ACC112 (cell line): ENCODE results near the gene PRUNE2.

Experiments
- H2AFZ ChIP-seq: fragments of 200-600 bp; sonication (generic); one replicate; pipeline ENCODE4 v1.6.0; 2017; ENCODE audit warnings: antibody characterized with exemption, low read length; ENCODE audit not compliant: unreplicated experiment
- H3K27ac ChIP-seq: fragments of 200-600 bp; sonication (generic); 2 replicates; pipeline ENCODE4 v1.5.1; 2014; ENCODE audit warnings: low read depth, mild to moderate bottlenecking, antibody characterized with exemption, low read length, moderate library complexity
- H3K27me3 ChIP-seq: fragments of 200-600 bp; sonication (generic); 2 replicates; pipeline ENCODE4 v1.6.1; 2014; ENCODE audit warnings: mild to moderate bottlenecking, antibody characterized with exemption, low read length, moderate library complexity, mixed read lengths; ENCODE audit not compliant: insufficient read depth
- H3K36me3 ChIP-seq: fragments of 200-600 bp; sonication (generic); 2 replicates; pipeline ENCODE4 v1.6.1; 2016; ENCODE audit warnings: mild to moderate bottlenecking, antibody characterized with exemption, low read length, moderate library complexity, mixed read lengths; ENCODE audit not compliant: insufficient read depth
- H3K4me1 ChIP-seq: fragments of 200-600 bp; sonication (generic); one replicate; pipeline ENCODE4 v1.6.1; 2016; ENCODE audit warnings: low read length, mixed read lengths; ENCODE audit not compliant: insufficient read depth, unreplicated experiment, control insufficient read depth
- H3K4me3 ChIP-seq: fragments of 200-600 bp; sonication (generic); 2 replicates; pipeline ENCODE4 v1.5.1; 2014; ENCODE audit warnings: mild to moderate bottlenecking, low read depth, low read length
- H3K79me2 ChIP-seq: fragments of 200-600 bp; sonication (generic); one replicate; pipeline ENCODE4 v1.6.0; 2016; ENCODE audit warnings: low read length; ENCODE audit not compliant: control insufficient read depth, unreplicated experiment, insufficient read depth

PRUNE2 gene

DNA sequence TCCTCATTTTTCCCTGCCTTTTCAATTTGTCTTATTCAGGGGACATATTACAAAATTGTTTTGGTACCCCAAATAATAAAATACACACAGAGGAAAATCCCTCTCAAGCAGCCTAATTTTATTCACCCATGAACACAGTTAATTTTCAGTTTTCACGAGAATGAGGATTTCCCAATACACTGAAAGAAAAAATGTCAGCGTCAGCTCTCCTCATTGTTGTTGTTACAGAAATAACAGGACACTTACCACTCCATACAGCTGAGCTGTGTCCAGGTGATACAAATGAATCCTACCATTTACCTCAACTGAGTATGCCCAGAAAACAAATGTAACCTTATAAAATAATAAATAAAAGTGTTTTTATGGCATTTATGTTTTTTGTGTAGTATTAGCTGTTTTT lies 286.3 kb downstream of the PRUNE2 start:
- H3K27me3 ChIP-seq, result no peaks in the 10 kb centered on the region
- H3K4me3 ChIP-seq, result no peak overlapping the region
- no peak overlapping the region for H2AFZ ChIP-seq
- no peaks in the 10 kb centered on the region for H3K4me1 ChIP-seq
- no peak overlapping the region for H3K27ac ChIP-seq
- no peaks in the 10 kb centered on the region for H3K79me2 ChIP-seq
- 0 out of 2 replicates have a peak, but pooled peaks cover 6% of the 10 kb centered on the region for H3K36me3 ChIP-seq

DNA sequence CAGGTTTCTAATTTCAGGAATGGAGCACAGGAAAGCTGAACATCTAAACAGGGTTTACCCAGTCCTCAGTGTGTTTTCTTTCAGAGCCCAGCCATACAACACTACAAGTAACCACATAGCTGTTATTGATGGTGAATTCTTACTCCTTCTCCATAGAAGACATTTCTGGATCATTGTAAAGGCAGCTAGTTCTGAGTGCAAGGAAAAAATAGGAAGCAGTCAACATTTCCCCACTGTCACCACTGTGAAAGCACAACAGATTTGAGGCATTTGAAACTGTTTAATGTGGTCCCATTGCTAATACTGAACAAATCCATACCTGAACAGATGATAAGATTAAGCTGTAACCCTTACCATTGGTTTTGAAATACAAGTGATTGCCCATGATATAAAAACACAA lies 286.7 kb downstream of the PRUNE2 start:
- no peaks in the 10 kb centered on the region for H3K27me3 ChIP-seq
- H3K4me1 ChIP-seq, result no peaks in the 10 kb centered on the region

DNA sequence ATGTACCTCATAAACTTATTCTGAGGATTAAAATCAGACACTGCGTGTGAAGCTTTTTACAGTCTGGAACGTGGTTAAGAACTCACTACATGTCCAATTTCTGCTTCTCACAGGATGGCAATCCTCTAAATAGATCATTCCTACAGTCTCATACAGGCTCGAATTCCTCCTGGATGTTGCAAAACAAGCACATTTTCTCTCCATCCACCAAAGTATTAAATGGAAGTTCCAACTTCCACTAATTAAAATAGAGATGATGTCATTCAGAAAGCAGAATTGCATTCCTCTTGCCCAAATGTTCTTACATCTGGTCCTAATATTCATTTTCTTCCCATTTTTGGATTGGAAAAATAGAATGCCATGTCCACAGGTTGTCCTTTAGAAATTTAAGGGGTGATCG lies 287.2 kb downstream of the PRUNE2 start:
- no peak overlapping the region for H3K27ac ChIP-seq
- no peak overlapping the region for H2AFZ ChIP-seq
- no peaks in the 10 kb centered on the region for H3K4me1 ChIP-seq
- H3K27me3 ChIP-seq, result no peaks in the 10 kb centered on the region
- no peaks in the 10 kb centered on the region for H3K36me3 ChIP-seq
- no peaks in the 10 kb centered on the region for H3K79me2 ChIP-seq
- no peak overlapping the region for H3K4me3 ChIP-seq

More for the DNA sequence above, 286.7 kb downstream of the PRUNE2 start:
- H2AFZ ChIP-seq, result no peak overlapping the region
- H3K4me3 ChIP-seq, result no peak overlapping the region
- H3K79me2 ChIP-seq, result no peaks in the 10 kb centered on the region
- no peak overlapping the region for H3K27ac ChIP-seq
- H3K36me3 ChIP-seq, result 0 out of 2 replicates have a peak, but pooled peaks cover 2% of the 10 kb centered on the region

DNA sequence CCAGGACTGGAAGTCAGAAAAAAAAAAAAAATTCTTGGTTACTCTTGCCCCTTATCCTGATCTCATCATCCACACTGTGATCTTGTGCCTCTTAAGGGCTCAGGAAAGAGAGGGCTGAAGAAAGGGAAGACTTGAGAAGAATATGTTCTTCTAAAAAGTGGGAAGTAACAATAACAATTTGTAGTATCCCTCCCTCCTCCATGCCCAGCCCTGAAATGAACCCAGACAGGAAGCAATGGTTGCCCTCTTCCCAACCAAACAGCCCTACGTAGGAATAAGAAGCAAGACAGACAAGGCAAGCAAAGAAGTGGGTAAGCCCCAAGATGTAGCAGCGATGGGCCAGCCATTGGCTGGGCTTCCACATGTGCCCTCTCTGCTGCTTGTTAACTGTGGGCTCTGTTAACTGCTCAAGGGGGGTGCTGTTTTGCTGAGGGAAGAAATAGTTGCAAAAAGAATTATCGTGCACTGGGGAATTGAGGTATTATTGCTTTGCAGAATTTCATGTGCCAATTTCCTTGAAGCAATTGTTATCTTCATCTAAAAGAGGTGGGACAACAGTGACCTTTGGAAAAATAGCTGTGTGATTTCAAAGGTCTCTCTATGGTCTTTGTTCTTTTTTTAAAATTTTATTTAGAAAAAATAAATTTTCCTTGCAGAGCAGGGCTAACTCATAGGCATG lies 288.3 kb downstream of the PRUNE2 start:
- Histone ChIP-seq H3K27me3 (no peaks in the 10 kb centered on the region), H3K79me2 (no peaks in the 10 kb centered on the region), H3K4me3 (no peak overlapping the region), H3K27ac (no peak overlapping the region), H3K4me1 (no peaks in the 10 kb centered on the region), H3K36me3 (no peaks in the 10 kb centered on the region), H2AFZ (no peak overlapping the region)

DNA sequence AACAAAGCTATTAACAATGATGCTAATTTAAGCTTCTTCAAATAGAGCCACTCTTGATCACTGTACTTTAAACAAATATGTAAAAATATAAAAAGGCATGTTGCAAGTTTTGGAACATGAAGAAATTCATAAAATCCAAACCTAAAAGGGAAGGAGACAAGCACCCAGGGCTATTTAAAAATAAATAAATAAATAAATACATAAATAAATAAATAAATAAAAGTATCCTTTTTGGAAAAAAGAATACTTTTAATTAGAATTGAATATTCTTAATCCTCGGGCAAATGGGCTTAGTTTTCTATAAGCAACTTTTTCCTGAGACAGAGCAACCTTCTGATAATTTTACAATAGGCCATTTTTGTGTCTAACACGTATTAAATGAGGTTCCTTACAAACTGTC lies 289.1 kb downstream of the PRUNE2 start:
- no peaks in the 10 kb centered on the region for H3K36me3 ChIP-seq
- no peaks in the 10 kb centered on the region for H3K27me3 ChIP-seq
- no peaks in the 10 kb centered on the region for H3K79me2 ChIP-seq
- H2AFZ ChIP-seq, result no peak overlapping the region
- H3K4me3 ChIP-seq, result no peak overlapping the region
- no peak overlapping the region for H3K27ac ChIP-seq
- no peaks in the 10 kb centered on the region for H3K4me1 ChIP-seq

DNA sequence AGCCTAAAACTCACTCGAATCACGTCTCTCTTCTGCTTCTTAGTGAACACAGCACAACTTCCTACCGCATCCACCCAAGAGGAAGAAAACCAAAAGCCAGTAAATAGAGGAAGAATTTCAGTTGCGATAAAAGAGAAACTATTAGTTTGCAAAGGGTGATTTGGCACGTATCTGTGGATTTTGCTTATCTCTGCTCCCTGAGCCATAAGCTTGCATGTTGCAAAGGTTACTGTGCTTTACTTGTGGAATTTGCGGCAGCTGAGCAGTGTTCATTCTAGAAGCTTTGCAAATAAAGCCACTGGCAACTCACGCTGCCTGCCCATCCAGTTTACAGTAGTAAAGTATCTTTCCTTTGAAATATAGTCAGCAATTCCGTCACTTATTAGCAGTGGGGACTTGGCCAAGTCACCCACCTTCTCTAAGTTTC lies 290.7 kb downstream of the PRUNE2 start:
- Histone ChIP-seq H3K27me3 (no peaks in the 10 kb centered on the region), H3K79me2 (no peaks in the 10 kb centered on the region), H3K27ac (no peak overlapping the region), H2AFZ (no peak overlapping the region), H3K36me3 (no peaks in the 10 kb centered on the region), H3K4me1 (peaks cover 2% of the 10 kb centered on the region), H3K4me3 (no peak overlapping the region)

DNA sequence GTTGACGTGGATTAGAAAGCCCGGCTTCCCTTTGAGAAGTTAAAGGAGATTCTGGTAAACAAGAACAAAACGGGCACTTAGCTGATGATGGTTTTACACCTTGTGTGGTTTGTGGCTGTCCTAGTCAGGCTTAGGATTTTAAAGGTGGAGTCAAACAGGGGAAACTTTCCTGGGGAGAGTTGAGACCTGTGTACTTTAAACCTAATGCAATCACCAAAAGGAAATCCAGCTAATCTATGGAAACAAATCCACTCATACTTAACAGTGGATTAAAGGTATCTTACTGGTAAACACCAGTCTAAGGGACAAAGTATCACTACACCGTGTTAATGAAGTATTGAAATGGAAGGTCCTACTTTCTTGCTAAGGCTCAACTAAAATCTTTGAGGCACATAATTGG lies 291.9 kb downstream of the PRUNE2 start:
- Histone ChIP-seq H3K36me3 (no peaks in the 10 kb centered on the region), H2AFZ (no peak overlapping the region), H3K79me2 (no peaks in the 10 kb centered on the region), H3K27ac (no peak overlapping the region), H3K27me3 (no peaks in the 10 kb centered on the region), H3K4me1 (peaks cover 3% of the 10 kb centered on the region), H3K4me3 (no peak overlapping the region)

DNA sequence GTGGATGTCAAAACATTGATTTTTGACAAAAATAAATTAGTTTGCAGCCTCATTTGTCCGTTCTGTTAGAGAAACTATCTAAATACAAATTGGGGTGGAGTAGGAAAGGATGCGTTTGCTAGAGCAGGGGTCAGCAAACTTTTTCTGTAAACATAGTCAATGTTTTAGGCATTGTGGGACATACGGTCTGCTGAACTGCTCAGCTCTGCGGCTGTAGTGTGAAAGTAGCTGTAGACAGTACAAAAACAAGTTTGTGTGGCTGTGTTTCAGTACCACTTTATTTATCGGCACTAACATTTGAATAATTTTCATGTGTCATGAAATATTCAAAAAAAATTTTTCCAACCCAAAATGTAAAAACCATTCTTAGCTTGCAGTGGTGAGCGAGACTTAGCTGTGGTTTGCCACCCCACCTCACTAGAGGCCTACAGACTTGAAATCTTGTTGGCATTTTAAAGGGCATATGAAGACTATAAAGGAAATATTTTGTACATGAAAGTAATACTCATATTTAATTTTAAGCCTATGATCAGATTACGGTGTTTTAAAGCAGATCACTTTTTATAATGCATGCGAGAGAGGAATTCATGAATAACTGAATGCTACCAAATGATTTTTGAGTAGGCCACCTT lies 292.6 kb downstream of the PRUNE2 start:
- H3K79me2 ChIP-seq, result no peaks in the 10 kb centered on the region
- H3K36me3 ChIP-seq, result no peaks in the 10 kb centered on the region
- H3K4me1 ChIP-seq, result peaks cover 3% of the 10 kb centered on the region
- no peak overlapping the region for H3K4me3 ChIP-seq
- no peak overlapping the region for H2AFZ ChIP-seq
- H3K27me3 ChIP-seq, result no peaks in the 10 kb centered on the region
- no peak overlapping the region for H3K27ac ChIP-seq

DNA sequence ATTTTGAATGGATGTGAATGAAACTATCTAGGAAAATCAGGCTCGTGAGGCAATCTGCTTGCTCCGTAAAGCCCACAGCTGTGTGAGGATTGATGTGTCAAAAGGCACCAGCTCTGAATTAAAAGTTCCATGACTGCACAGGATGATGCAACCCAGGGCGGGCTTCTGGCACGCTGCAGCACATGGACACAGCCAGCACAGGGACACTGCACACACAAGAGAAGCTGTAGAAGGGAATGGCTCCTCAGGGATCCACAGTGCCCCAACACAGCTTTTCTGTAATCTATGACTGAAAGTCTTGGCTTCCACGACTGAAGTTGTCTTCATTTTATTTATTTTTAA lies 295.9 kb downstream of the PRUNE2 start:
- Histone ChIP-seq H3K27me3 (no peaks in the 10 kb centered on the region), H2AFZ (no peak overlapping the region), H3K36me3 (no peaks in the 10 kb centered on the region), H3K27ac (no peak overlapping the region), H3K4me3 (no peak overlapping the region), H3K4me1 (peaks cover 3% of the 10 kb centered on the region), H3K79me2 (no peaks in the 10 kb centered on the region)

DNA sequence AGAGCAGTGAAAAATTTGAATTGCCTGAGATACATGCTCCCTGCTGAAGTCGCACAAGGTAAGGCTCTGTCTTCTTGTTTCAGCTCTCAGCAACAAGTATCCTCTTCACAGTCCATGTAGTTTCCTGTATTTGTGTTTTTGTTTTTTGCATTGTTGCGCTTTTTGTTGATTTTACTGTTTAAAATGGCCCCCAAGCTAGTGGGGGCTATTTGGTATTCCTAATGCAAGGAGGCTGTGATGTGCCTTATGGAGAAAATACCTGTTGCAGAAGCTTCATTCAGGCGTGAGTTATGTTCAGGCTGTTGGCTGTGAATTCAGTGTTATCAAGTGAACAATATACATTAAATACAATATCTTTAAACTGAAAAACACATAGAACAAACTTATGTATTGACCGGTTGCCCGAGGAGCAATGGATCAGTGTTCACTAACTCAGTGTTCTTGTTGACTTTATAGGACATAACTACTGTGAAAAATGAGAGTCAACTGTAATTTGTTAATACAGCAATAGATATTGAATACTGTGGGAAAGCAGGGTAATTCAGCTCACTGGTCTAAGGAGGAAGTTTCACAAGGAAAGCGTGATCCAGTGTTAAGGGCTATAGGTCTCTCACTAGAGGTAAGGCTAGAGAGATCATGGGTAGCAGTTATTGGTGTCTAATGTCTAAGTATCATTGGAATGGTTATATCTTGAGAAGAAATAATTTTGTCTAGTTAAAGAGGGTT lies 296.5 kb downstream of the PRUNE2 start:
- Histone ChIP-seq H3K36me3 (no peaks in the 10 kb centered on the region), H3K4me3 (no peak overlapping the region), H3K27me3 (no peaks in the 10 kb centered on the region), H2AFZ (no peak overlapping the region), H3K27ac (no peak overlapping the region), H3K4me1 (peaks cover 3% of the 10 kb centered on the region), H3K79me2 (no peaks in the 10 kb centered on the region)
